Neural progenitor cell (in vitro differentiated cells): ENCODE measurements around the gene SLC16A4. TPM values are rescaled to one million over a fixed set of nuclear protein-coding genes. Genes with fewer than 3 reads are reported as not detected.

Experiments used
- DNase-seq: peaks from one replicate; pipeline ENCODE4 v3.0.0-alpha.2; 2016; ENCODE audit warnings: low spot score
- H2AFZ ChIP-seq: fragments of 200-600 bp; sonication (generic); replicated peaks from 2 replicates; pipeline ENCODE4 v1.6.1; 2016; ENCODE audit warnings: antibody characterized with exemption
- H3F3A ChIP-seq: fragments of 200-600 bp; sonication (generic); 2 replicates; pipeline ENCODE4 v1.6.1; 2016; ENCODE audit warnings: antibody characterized with exemption, low read depth
- H3K27ac ChIP-seq: fragments of 200-600 bp; sonication (generic); 2 replicates; pipeline ENCODE4 v1.5.1; 2016; ENCODE audit warnings: mild to moderate bottlenecking
- H3K27me3 ChIP-seq: fragments of 200-600 bp; sonication (generic); 2 replicates; pipeline ENCODE4 v1.6.1; 2016; ENCODE audit warnings: mild to moderate bottlenecking, moderate library complexity
- H3K36me3 ChIP-seq: fragments of 200-600 bp; sonication (generic); 2 replicates; pipeline ENCODE4 v1.5.1; 2016
- H3K4me1 ChIP-seq: fragments of 200-600 bp; sonication (generic); 2 replicates; pipeline ENCODE4 v1.6.1; 2016; ENCODE audit warnings: mixed run types
- H3K4me2 ChIP-seq: fragments of 200-600 bp; sonication (generic); 2 replicates; pipeline ENCODE4 v1.6.1; 2016
- H3K4me3 ChIP-seq: fragments of 200-600 bp; sonication (generic); 2 replicates; pipeline ENCODE4 v1.5.1; 2016
- H3K79me2 ChIP-seq: fragments of 200-600 bp; sonication (generic); 2 replicates; pipeline ENCODE4 v1.6.1; 2016; ENCODE audit warnings: low read depth
- H3K9ac ChIP-seq: fragments of 200-600 bp; sonication (generic); 2 replicates; pipeline ENCODE4 v1.6.1; 2016
- H3K9me3 ChIP-seq: fragments of 200-600 bp; sonication (generic); 2 replicates; pipeline ENCODE4 v1.5.1; 2016; ENCODE audit warnings: low read depth
- H4K20me1 ChIP-seq: fragments of 200-600 bp; sonication (generic); 2 replicates; pipeline ENCODE4 v1.6.1; 2016; ENCODE audit warnings: low read depth
- H3K27ac Mint-ChIP-seq: 3 replicates; pipeline ENCODE4 v1.8.0; 2021; ENCODE audit warnings: mixed read lengths
- H3K27me3 Mint-ChIP-seq: 2 replicates; pipeline ENCODE4 v1.8.0; 2022; ENCODE audit warnings: low read depth, mild to moderate bottlenecking, inconsistent platforms, moderate library complexity, mixed read lengths; ENCODE audit not compliant: insufficient read depth
- H3K36me3 Mint-ChIP-seq: 3 replicates; pipeline ENCODE4 v1.8.0; 2021; ENCODE audit warnings: mixed read lengths
- H3K4me1 Mint-ChIP-seq: 3 replicates; pipeline ENCODE4 v1.8.0; 2021; ENCODE audit warnings: mixed read lengths
- H3K4me3 Mint-ChIP-seq: 3 replicates; pipeline ENCODE4 v1.8.0; 2021; ENCODE audit warnings: mild to moderate bottlenecking, moderate library complexity, mixed read lengths
- H3K9me3 Mint-ChIP-seq: 3 replicates; pipeline ENCODE4 v1.8.0; 2020; ENCODE audit warnings: mixed read lengths
- CTCF ChIP-seq: fragments of 200-600 bp; sonication (generic); IDR thresholded peaks from 2 replicates; pipeline ENCODE4 v1.5.1; 2017; ENCODE audit warnings: antibody characterized with exemption, mild to moderate bottlenecking
- EZH2 ChIP-seq: fragments of 200-600 bp; sonication (generic); IDR thresholded peaks from 2 replicates; pipeline ENCODE4 v1.6.1; 2017; ENCODE audit warnings: antibody characterized with exemption, mild to moderate bottlenecking, moderate library complexity
- EZH2phosphoT487 ChIP-seq: fragments of 200-600 bp; sonication (generic); IDR thresholded peaks from 2 replicates; pipeline ENCODE4 v1.6.1; 2017; ENCODE audit warnings: antibody characterized with exemption
- total RNA-seq: library from RNA; depleted of rRNA; stranded (reverse); fragments of >200 nt; gene quantifications from 2 replicates; pipeline ENCODE4 v1.2.3, GENCODE V29; 2015; ENCODE audit warnings: low replicate concordance

The SLC16A4 gene
- total RNA-seq, 1 donor from 2014 or later: 0.56 TPM

GRCh38 chr1:110350360-110350759 is 40.5 kb downstream of the SLC16A4 start:
- Mint-ChIP-seq H3K36me3 (peaks cover 11% of the 10 kb centered on the region), H3K27ac (no peak overlapping the region), H3K4me1 (peaks cover 46% of the 10 kb centered on the region), H3K4me3 (no peak overlapping the region), H3K9me3 (no peaks in the 10 kb centered on the region), H3K27me3 (no peaks in the 10 kb centered on the region)
- no peak for TF ChIP-seq CTCF
- TF ChIP-seq EZH2phosphoT487: no peak
- no peak for TF ChIP-seq EZH2
- H3F3A ChIP-seq: peaks cover 16% of the 10 kb centered on the region
- H3K9me3 ChIP-seq: no peaks in the 10 kb centered on the region
- H3K27ac ChIP-seq: no peak overlapping the region
- H3K4me1 ChIP-seq: peaks cover 50% of the 10 kb centered on the region
- H3K79me2 ChIP-seq: peaks cover 100% of the 10 kb centered on the region
- H3K4me2 ChIP-seq: peak overlapping the region; percentile 28
- DNase-seq: no peak
- no peak overlapping the region for H3K9ac ChIP-seq
- H4K20me1 ChIP-seq: peaks cover 100% of the 10 kb centered on the region
- no peaks in the 10 kb centered on the region for H3K27me3 ChIP-seq
- peaks cover 18% of the 10 kb centered on the region for H3K36me3 ChIP-seq
- H2AFZ ChIP-seq: no peak overlapping the region
- no peak overlapping the region for H3K4me3 ChIP-seq

- Mint-ChIP-seq H3K36me3 (peaks cover 11% of the 10 kb centered on the region), H3K9me3 (no peaks in the 10 kb centered on the region), H3K4me1 (peaks cover 55% of the 10 kb centered on the region), H3K27ac (no peak overlapping the region), H3K27me3 (no peaks in the 10 kb centered on the region), H3K4me3 (no peak overlapping the region)
- TF ChIP-seq CTCF (no peak), EZH2 (no peak), EZH2phosphoT487 (no peak)
- Histone ChIP-seq H3K79me2 (peaks cover 100% of the 10 kb centered on the region), H4K20me1 (peaks cover 100% of the 10 kb centered on the region), H3K4me2 (peak overlapping the region; percentile 86), H3K36me3 (peaks cover 29% of the 10 kb centered on the region), H2AFZ (no peak overlapping the region), H3K4me1 (peaks cover 66% of the 10 kb centered on the region), H3K27ac (no peak overlapping the region), H3K9ac (peak overlapping the region; percentile 41), H3K27me3 (no peaks in the 10 kb centered on the region), H3K9me3 (no peaks in the 10 kb centered on the region), H3F3A (peaks cover 16% of the 10 kb centered on the region), H3K4me3 (peak overlapping the region; percentile 22)
- DNase-seq: no peak
These were observed 42.1 kb downstream of the SLC16A4 start for GRCh38 chr1:110348771-110349170.

- TF ChIP-seq EZH2phosphoT487 (no peak), EZH2 (no peak), CTCF (no peak)
- no peaks in the 10 kb centered on the region for H3K27me3 Mint-ChIP-seq
- no peak overlapping the region for H3K27ac ChIP-seq
- H2AFZ ChIP-seq: no peak overlapping the region
- no peak overlapping the region for H3K4me3 Mint-ChIP-seq
- H3K9ac ChIP-seq: peak overlapping the region; percentile 41
- H4K20me1 ChIP-seq: peaks cover 100% of the 10 kb centered on the region
- peaks cover 100% of the 10 kb centered on the region for H3K79me2 ChIP-seq
- H3K9me3 Mint-ChIP-seq: no peaks in the 10 kb centered on the region
- peak overlapping the region; percentile 22 for H3K4me3 ChIP-seq
- DNase-seq: no peak
- peaks cover 32% of the 10 kb centered on the region for H3K36me3 ChIP-seq
- peaks cover 59% of the 10 kb centered on the region for H3K4me1 Mint-ChIP-seq
- no peak overlapping the region for H3K27ac Mint-ChIP-seq
- no peaks in the 10 kb centered on the region for H3K27me3 ChIP-seq
- H3K36me3 Mint-ChIP-seq: peaks cover 10% of the 10 kb centered on the region
- H3F3A ChIP-seq: peaks cover 16% of the 10 kb centered on the region
- H3K9me3 ChIP-seq: no peaks in the 10 kb centered on the region
- H3K4me2 ChIP-seq: peak overlapping the region; percentile 86
- H3K4me1 ChIP-seq: peaks cover 73% of the 10 kb centered on the region
These were observed 42.8 kb downstream of the SLC16A4 start for GRCh38 chr1:110348050-110348449.
